ENCODE measurements around the gene RAE1. TPM values are rescaled to one million over a fixed set of nuclear protein-coding genes. Genes with fewer than 3 reads are reported as not detected.

The RAE1 gene
- total RNA-seq, 1 experiment from 2014 or later, result 46.3 TPM

DNA sequence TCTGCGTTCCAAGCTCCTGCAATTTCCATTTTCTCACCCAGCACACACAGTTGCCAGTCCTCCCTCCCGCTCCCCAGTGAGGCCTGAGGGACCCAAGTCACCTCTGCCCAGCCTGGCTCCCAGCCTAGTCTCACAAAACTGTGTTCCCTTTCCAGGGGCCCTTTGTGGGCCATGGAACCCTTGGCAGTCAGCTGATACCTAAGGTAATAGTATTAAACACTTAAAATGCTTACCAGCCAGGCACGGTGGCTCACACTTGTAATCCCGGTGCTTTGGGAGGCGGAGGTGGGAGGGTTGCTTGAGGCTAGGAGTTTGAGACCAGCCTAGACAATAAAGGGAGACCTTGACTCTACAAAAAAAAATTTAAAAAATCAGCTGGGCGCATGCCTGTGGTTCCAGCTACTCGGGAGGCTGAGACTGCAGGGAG lies 36.9 kb downstream of the RAE1 start:
- peaks cover 11% of the 10 kb centered on the region for H3K79me2 ChIP-seq (ENCODE audit: insufficient read depth, low read length)
- H2AFZ ChIP-seq (ENCODE audit: low read depth, low read length, poor library complexity, severe bottlenecking), result no peak overlapping the region
- H3K9me3 ChIP-seq (ENCODE audit: control insufficient read depth in 1 of 2, insufficient read depth in 1 of 2, low read depth in 1 of 2, low read length in 2 of 2), result no peaks in the 10 kb centered on the region
- no peak for DNase-seq (ENCODE audit: low read depth, low spot score)
- no peaks in the 10 kb centered on the region for H3K9me2 ChIP-seq (ENCODE audit: insufficient read depth)
- H4K20me1 ChIP-seq (ENCODE audit: insufficient read depth), result no peaks in the 10 kb centered on the region
- no peak for ATAC-seq
- no peak overlapping the region for H3K9ac ChIP-seq (ENCODE audit: low read length)
- intact Hi-C loops (cut with micrococcal nuclease), result loop anchor here (10.0 kb wide), 1 partner anchor 207 kb away; no protein-coding TSS in a partner anchor
- no peak overlapping the region for H3K4me2 ChIP-seq (ENCODE audit: low read length)
- no peak overlapping the region for H3K27ac ChIP-seq (ENCODE audit: low read depth, low read length)
- peaks cover 0 to 3% of the 10 kb centered on the region in 2 experiments; a peak in 2 of 4 replicates for H3K36me3 ChIP-seq (ENCODE audit: control insufficient read depth in 1 of 2, insufficient read depth in 2 of 2, low read length in 2 of 2)
- no peaks in the 10 kb centered on the region for H3K27me3 ChIP-seq (ENCODE audit: insufficient read depth, low read length)
- TF ChIP-seq TCF7L2 (IDR thresholded peaks at IDR 0.05; ENCODE audit: borderline replicate concordance, extremely low read depth, insufficient read depth, insufficient read length) (no peak), JUND (IDR thresholded peaks at IDR 0.05) (no peak), EGR1 (IDR thresholded peaks at IDR 0.05; ENCODE audit: low read depth) (no peak)
- no TSS peak for BruUV-seq (replicated peaks)
- ChIA-PET RAD21 (ENCODE audit: low non-redundant PET in 1 of 2, low total read pairs in 2 of 2, uncharacterized antibody in 2 of 2, unreplicated experiment in 2 of 2) (no interaction called here), CTCF (no interaction called here), POLR2A (no interaction called here)
- no peak overlapping the region for H3K4me3 ChIP-seq (replicated peaks in 1 of 2; ENCODE audit: low read depth in 1 of 2, low read length in 2 of 2)
- H3K4me1 ChIP-seq (ENCODE audit: control insufficient read depth in 1 of 2, insufficient read depth in 2 of 2, low read length in 2 of 2), result peaks cover 24 to 36% of the 10 kb centered on the region in 2 experiments

DNA sequence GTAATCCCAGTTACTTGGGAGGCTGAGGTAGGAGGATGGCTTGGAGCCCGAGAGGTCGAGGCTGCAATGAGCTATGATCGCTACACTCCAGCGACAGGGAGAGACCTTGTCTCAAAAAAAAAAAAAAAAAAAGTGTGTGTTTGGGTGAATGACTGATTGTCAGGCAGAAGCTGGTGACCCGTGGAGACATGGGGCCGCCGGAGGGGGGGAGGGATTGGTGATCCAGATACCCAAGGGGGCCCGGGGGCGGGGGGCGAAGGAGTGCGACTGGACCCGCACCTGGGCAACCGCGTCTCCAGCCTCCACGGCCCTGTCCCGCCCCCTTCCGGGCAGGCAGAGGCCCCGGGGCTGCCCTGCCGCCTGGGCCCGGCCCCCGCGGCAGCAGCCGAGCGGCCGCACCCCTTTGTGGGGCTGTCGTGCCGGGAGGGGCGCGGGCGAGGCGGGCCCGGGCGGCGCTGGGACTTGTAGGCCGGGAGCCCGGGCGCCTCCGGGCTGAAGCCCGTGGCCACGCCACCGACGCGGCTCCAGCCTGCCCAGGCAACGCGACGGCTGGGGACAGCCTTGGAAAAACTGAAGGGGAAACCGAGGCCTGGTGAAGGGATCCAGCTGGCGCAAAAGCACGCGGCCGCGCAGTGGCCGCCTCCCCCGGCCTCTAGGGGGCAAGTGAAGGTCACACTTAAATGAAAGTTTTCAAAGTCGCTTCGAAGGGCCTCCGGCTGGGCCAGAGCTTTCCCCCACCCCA lies 38.1 kb downstream of the RAE1 start:
- H3K27me3 ChIP-seq (ENCODE audit: insufficient read depth, low read length), result no peaks in the 10 kb centered on the region
- peak overlapping the region; percentile 35 to 50 for H3K4me3 ChIP-seq (replicated peaks in 1 of 2; ENCODE audit: low read depth in 1 of 2, low read length in 2 of 2)
- H3K9ac ChIP-seq (ENCODE audit: low read length), result peak overlapping the region; percentile 62
- TF ChIP-seq, protein P1, sequence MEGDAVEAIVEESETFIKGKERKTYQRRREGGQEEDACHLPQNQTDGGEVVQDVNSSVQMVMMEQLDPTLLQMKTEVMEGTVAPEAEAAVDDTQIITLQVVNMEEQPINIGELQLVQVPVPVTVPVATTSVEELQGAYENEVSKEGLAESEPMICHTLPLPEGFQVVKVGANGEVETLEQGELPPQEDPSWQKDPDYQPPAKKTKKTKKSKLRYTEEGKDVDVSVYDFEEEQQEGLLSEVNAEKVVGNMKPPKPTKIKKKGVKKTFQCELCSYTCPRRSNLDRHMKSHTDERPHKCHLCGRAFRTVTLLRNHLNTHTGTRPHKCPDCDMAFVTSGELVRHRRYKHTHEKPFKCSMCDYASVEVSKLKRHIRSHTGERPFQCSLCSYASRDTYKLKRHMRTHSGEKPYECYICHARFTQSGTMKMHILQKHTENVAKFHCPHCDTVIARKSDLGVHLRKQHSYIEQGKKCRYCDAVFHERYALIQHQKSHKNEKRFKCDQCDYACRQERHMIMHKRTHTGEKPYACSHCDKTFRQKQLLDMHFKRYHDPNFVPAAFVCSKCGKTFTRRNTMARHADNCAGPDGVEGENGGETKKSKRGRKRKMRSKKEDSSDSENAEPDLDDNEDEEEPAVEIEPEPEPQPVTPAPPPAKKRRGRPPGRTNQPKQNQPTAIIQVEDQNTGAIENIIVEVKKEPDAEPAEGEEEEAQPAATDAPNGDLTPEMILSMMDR (IDR thresholded peaks at IDR 0.05 in 2 of 3, conservative IDR thresholded peaks at IDR 0.05 in 1 of 3; ENCODE audit: borderline replicate concordance in 1 of 3, insufficient read depth in 1 of 3, low read depth in 2 of 3, low read length in 2 of 3), result peak in 1 of 3 experiments; percentile 24; a peak in 2 of 6 replicates
- peak; percentile 83 for TF ChIP-seq ZFX (IDR thresholded peaks at IDR 0.05)
- peak; percentile 21 for TF ChIP-seq POLR2A (IDR thresholded peaks at IDR 0.05; ENCODE audit: borderline replicate concordance, extremely low read depth, insufficient read depth, insufficient read length)
- no peak for TF ChIP-seq SIN3A (IDR thresholded peaks at IDR 0.05; ENCODE audit: low read depth)
- peak; percentile 39 for TF ChIP-seq POLR2AphosphoS5 (IDR thresholded peaks at IDR 0.05; ENCODE audit: low read depth, low read length)
- TF ChIP-seq CEBPB (IDR thresholded peaks at IDR 0.05; ENCODE audit: low read depth), result no peak
- peak; percentile 36 for TF ChIP-seq TCF7L2 (IDR thresholded peaks at IDR 0.05; ENCODE audit: borderline replicate concordance, extremely low read depth, insufficient read depth, insufficient read length)
- intact Hi-C loops (cut with micrococcal nuclease), result loop anchor here (10.0 kb wide), 1 partner anchor 206 kb away; no protein-coding TSS in a partner anchor
- DNase-seq (ENCODE audit: low read depth, low spot score), result peak; percentile 26
- BruUV-seq (replicated peaks), result no TSS peak
- H3K4me2 ChIP-seq (ENCODE audit: low read length), result peak overlapping the region; percentile 81
- CTCF ChIA-PET, result interaction anchor here (0.6 to 2.2 kb wide), 2 partner anchors 10 to 783 kb away, joined by 3 to 5 read pairs; no protein-coding TSS in a partner anchor
- POLR2A ChIA-PET, result no interaction called here
- H4K20me1 ChIP-seq (ENCODE audit: insufficient read depth), result no peaks in the 10 kb centered on the region
- H3K27ac ChIP-seq (ENCODE audit: low read depth, low read length), result peak overlapping the region; percentile 75
- peaks cover 8 to 14% of the 10 kb centered on the region in 2 experiments; a peak in 2 of 4 replicates for H3K36me3 ChIP-seq (ENCODE audit: control insufficient read depth in 1 of 2, insufficient read depth in 2 of 2, low read length in 2 of 2)
- peaks cover 24 to 38% of the 10 kb centered on the region in 2 experiments for H3K4me1 ChIP-seq (ENCODE audit: control insufficient read depth in 1 of 2, insufficient read depth in 2 of 2, low read length in 2 of 2)
- ATAC-seq, result peak; percentile 73
- H3K79me2 ChIP-seq (ENCODE audit: insufficient read depth, low read length), result peaks cover 22% of the 10 kb centered on the region
- no peak overlapping the region for H2AFZ ChIP-seq (ENCODE audit: low read depth, low read length, poor library complexity, severe bottlenecking)
- RAD21 ChIA-PET (ENCODE audit: low non-redundant PET in 1 of 2, low total read pairs in 2 of 2, uncharacterized antibody in 2 of 2, unreplicated experiment in 2 of 2), result no interaction called here
- H3K9me2 ChIP-seq (ENCODE audit: insufficient read depth), result no peaks in the 10 kb centered on the region
- no peaks in the 10 kb centered on the region for H3K9me3 ChIP-seq (ENCODE audit: control insufficient read depth in 1 of 2, insufficient read depth in 1 of 2, low read depth in 1 of 2, low read length in 2 of 2)

Measured in HCT116 (cell line).